Neural crest cell (in vitro differentiated cells): ENCODE measurements around the gene SCUBE1. TPM values are rescaled to one million over a fixed set of nuclear protein-coding genes. Genes with fewer than 3 reads are reported as not detected.
A peak's percentile ranks its signal among the peaks of the same experiment; 100 is the strongest.

Experiments
- DNase-seq: peaks from one replicate; pipeline ENCODE4 v3.0.0; 2021; ENCODE audit warnings: low read depth, mixed read lengths, low spot score
- H3K27ac Mint-ChIP-seq: one replicate; pipeline ENCODE4 v1.8.0; 2021; ENCODE audit warnings: mild to moderate bottlenecking, mixed read lengths; ENCODE audit not compliant: unreplicated experiment
- H3K27me3 Mint-ChIP-seq: 2 replicates; pipeline ENCODE4 v1.8.0; 2021; ENCODE audit warnings: low read depth, mild to moderate bottlenecking, mixed read lengths
- H3K36me3 Mint-ChIP-seq: 2 replicates; pipeline ENCODE4 v1.8.0; 2021; ENCODE audit warnings: low read depth, mild to moderate bottlenecking, mixed read lengths
- H3K4me1 Mint-ChIP-seq: 2 replicates; pipeline ENCODE4 v1.8.0; 2021; ENCODE audit warnings: mixed read lengths
- H3K4me3 Mint-ChIP-seq: one replicate; pipeline ENCODE4 v1.8.0; 2021; ENCODE audit warnings: mild to moderate bottlenecking, mixed read lengths
- H3K9me3 Mint-ChIP-seq: 2 replicates; pipeline ENCODE4 v1.8.0; 2021; ENCODE audit warnings: mixed read lengths
- CTCF ChIP-seq: fragments of 200-600 bp; sonication (generic); conservative IDR thresholded peaks from 2 replicates; pipeline ENCODE4 v1.5.0; 2021; ENCODE audit warnings: antibody characterized with exemption, mild to moderate bottlenecking
- total RNA-seq: library from RNA; stranded (reverse); gene quantifications from 2 replicates; pipeline ENCODE4 v1.2.1, GENCODE V29; 2021

Gene SCUBE1
- total RNA-seq, 1 donor from 2014 or later, result 12.1 TPM

DNA sequence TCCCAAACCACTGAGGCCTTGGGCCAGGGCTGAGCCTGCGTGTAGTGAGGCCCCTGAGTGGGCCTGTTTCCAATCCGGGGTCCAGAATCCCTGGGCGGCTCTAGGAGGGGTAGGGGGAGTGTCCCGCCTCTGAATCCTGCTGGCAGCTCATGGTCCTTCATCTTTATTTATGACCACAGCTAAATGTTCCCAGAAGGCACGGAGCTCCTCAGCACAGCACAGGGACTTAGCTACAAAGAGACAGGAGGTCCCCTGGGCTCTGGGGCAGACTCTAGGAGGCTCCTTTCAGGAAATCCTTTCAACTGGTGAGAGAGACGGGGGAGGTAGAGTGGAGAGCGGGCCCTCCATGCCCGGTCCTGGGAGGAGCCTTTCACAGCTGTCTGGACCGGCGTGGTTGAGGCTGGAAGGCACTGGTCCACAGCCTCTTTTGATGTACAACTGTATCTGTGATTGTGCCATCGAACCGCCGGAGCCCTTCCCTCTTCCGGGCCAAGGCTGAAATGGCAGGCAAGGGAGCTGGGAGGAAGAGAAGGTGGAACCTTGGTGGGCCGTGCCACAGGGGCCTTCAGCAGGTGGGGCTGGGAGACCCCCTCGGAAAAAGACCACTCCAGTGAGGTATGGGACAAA, 46.8 kb downstream of the SCUBE1 start:
- no peak for DNase-seq
- H3K27ac Mint-ChIP-seq, result peak overlapping the region; percentile 81
- peak overlapping the region; percentile 41 for H3K4me3 Mint-ChIP-seq
- no peaks in the 10 kb centered on the region for H3K9me3 Mint-ChIP-seq
- H3K4me1 Mint-ChIP-seq, result peaks cover 44% of the 10 kb centered on the region
- no peaks in the 10 kb centered on the region for H3K36me3 Mint-ChIP-seq
- H3K27me3 Mint-ChIP-seq, result no peaks in the 10 kb centered on the region
- TF ChIP-seq CTCF, result no peak

GRCh38 chr22:43295660-43296059, 47.5 kb downstream of the SCUBE1 start:
- DNase-seq, result no peak
- Mint-ChIP-seq H3K36me3 (no peaks in the 10 kb centered on the region), H3K9me3 (no peaks in the 10 kb centered on the region), H3K4me3 (no peak overlapping the region), H3K27me3 (no peaks in the 10 kb centered on the region), H3K4me1 (peaks cover 38% of the 10 kb centered on the region), H3K27ac (peak overlapping the region; percentile 50)
- TF ChIP-seq CTCF, result no peak

GRCh38 chr22:43295173-43295572, 48.0 kb downstream of the SCUBE1 start:
- no peak overlapping the region for H3K27ac Mint-ChIP-seq
- peaks cover 38% of the 10 kb centered on the region for H3K4me1 Mint-ChIP-seq
- H3K4me3 Mint-ChIP-seq, result no peak overlapping the region

GRCh38 chr22:43293655-43294392, 49.3 kb downstream of the SCUBE1 start:
- no peaks in the 10 kb centered on the region for H3K27me3 Mint-ChIP-seq
- no peaks in the 10 kb centered on the region for H3K9me3 Mint-ChIP-seq
- peaks cover 34% of the 10 kb centered on the region for H3K4me1 Mint-ChIP-seq
- TF ChIP-seq CTCF, result no peak
- H3K27ac Mint-ChIP-seq, result peak overlapping the region; percentile 57
- no peak for DNase-seq
- H3K36me3 Mint-ChIP-seq, result no peaks in the 10 kb centered on the region
- no peak overlapping the region for H3K4me3 Mint-ChIP-seq

More at GRCh38 chr22:43295173-43295572, 48.0 kb downstream of the SCUBE1 start:
- TF ChIP-seq CTCF, result no peak
- no peaks in the 10 kb centered on the region for H3K27me3 Mint-ChIP-seq
- H3K9me3 Mint-ChIP-seq, result no peaks in the 10 kb centered on the region
- no peak for DNase-seq
- H3K36me3 Mint-ChIP-seq, result no peaks in the 10 kb centered on the region

DNA sequence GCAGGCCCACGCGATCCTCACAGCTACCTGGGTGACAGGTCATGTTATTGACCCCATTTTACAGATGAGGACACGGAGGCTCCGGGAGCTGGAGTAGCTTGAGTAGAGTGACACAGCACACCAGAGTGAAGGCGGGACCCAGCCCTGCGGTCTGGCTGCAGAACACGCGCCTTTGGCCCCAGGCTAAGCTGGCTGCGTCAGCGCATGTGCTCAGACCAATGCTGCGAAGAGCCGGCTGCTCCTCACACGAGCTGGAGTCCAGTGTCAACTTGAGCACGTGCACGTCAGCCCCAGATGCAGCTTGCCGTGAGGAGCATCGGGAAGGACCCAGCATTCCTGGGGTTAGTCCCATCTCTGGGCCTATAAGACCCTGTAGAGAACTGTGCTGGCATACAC, 49.9 kb downstream of the SCUBE1 start:
- Mint-ChIP-seq H3K4me3 (no peak overlapping the region), H3K27me3 (no peaks in the 10 kb centered on the region), H3K9me3 (no peaks in the 10 kb centered on the region), H3K27ac (no peak overlapping the region), H3K36me3 (no peaks in the 10 kb centered on the region), H3K4me1 (peaks cover 34% of the 10 kb centered on the region)
- TF ChIP-seq CTCF, result no peak
- no peak for DNase-seq
